Hematopoietic multipotent progenitor cell treated with erythropoietin and hydrocortisone succinate and interleukin-3 and kit ligand, for 4 days (in vitro differentiated cells): ENCODE results near the gene TMEM218.
A peak's percentile ranks its signal among the peaks of the same experiment; 100 is the strongest.
"Not testable (repeated sequence)": the region's sequence is repeated elsewhere in the genome, so short reads cannot be mapped to it uniquely, and the experiment has no call there.

Experiments used
- DNase-seq: peaks from one replicate; pipeline ENCODE4 v3.0.0-alpha.2; 2015

Gene TMEM218

DNA sequence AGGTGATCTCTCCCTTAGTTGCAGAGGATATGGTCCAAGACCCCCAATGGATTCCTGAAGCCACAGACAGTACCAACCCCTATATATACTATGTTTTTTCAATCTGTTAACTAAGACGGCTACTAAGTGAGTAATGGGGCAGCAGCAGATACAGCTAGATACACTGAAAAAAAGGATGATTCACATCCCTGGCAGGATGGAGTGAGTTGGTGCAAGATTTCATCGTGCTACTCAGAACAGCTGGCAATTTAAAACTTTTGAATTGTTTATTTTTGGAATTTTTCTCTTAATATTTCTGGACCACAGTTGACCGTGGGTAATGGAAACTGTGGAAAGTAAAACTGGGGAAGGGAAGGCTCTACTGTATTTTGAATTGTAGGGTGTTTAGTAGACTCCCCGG lies 17.0 kb upstream of the TMEM218 start:
- DNase-seq, result no peak

DNA sequence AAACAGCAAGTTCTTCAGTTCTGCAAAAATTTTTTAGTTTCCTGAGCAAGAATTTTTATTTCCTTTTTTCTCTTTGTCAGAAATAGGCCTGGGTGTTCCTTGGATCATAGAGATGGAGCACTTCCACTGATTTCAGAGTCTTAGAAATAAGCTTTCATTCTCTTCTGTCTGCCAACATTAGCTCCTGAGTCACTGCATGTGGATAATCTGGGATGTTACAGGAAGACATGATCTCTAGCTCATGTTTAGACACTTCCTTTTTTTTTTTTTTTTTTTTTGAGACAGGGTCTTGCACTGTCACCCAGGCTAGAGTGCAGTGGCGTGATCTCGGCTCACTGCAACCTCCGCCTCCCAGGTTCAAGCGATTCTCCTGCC lies 13.2 kb upstream of the TMEM218 start:
- no peak for DNase-seq

DNA sequence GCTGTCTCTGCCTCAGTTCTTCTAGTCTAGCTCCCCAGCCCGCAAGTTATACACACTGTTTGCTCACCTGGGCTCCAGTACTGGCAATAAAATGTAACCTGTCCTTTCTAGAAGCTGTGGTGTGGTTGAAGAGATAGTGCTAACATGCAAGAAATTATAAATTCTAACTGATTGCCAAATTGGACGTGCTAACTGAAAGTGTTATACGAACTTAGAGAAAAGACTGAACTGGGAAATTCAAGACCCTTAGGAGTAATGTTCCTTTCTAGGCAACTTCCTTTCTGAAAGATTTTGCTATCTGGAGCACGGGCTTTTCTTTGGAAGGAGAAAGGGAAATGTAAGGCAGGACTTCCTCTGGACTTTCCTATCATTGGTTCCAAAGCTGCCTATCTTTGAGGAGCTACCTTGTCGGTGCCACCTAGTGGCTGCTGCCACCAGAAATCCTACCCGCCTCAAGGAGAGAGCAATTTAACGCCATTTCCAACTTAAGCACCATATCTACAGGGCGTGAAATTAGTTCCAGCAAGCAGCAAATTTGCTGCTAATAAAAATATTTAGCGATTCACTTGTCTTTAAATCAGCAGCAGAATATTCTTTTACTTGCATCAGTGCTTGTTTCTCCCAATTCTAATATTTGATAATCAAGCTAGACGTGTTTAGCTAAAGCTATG lies 12.7 kb upstream of the TMEM218 start:
- DNase-seq, result peak; percentile 73

DNA sequence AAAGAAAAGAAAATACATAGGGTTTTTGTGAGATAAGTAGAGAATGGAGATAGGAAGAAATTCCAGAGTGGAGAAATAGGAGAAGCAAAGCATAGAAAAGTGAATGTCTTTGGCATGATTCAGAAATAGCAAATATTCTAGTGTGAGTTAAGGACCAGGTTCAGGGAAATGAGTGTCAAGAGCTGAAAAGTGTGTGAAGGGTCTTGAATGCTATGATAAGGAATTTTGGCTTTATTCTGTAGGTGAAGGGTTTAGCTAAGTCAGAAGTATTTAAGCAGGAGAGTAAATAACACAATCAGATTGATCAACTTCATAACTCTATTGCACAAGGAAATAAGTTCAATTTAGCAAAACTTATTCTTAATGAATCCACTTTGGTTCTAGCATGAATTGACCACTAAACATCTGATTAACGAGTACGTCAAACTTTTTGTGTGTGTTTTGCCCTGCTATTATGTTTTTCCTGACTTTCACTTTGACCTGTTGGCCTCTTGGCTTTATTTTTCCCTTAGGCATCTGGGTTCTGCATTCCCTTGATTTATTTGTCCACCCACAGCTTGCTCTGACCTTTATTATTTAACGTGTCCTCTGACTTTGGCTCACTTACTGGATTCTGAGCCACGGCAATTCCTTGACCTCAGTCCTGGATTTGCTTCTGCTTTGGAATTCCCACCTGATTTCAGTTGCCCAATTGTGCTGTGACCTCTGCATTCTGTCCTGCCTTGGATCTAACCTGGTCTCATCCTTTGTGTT lies 11.9 kb upstream of the TMEM218 start:
- DNase-seq, result no peak

DNA sequence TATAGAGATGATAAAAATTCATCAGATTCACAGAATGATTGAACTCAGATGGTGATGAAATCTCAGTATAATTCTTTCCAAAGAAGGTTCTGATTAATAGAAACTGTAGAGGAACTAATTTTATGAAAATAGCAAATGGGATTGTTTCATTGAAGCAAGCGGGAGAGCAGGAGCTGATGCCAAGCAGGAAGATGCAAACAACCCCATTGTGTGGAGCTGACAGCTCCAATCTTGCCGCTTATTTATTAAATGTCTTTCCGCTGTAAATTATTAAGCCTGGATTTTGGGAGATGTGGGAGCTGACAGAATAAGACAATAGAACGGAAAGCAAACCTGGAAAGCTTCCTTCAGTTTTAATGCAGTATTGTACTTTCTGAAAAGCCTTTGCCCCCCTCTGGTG lies 6.0 kb upstream of the TMEM218 start:
- DNase-seq, result no peak

DNA sequence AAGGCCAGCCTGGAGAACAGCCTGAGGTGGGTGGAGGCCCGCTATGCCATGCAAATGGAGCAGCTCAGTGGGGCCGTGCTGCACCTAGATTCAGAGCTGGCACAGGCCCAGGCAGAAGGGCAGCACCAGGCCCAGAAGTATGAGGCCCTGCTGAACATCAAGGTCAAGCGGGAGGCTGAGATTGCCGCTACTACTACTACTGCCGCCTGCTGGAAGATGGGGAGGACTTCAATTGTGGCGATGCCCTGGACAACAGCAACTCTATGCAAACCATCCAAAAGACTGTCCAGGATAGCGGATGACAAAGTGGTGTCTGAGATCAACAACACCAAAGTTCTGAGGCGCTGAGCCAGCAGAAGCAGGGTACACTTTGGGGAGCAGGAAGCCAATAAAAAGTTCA lies 3.1 kb upstream of the TMEM218 start:
- peak; percentile 39 for DNase-seq

DNA sequence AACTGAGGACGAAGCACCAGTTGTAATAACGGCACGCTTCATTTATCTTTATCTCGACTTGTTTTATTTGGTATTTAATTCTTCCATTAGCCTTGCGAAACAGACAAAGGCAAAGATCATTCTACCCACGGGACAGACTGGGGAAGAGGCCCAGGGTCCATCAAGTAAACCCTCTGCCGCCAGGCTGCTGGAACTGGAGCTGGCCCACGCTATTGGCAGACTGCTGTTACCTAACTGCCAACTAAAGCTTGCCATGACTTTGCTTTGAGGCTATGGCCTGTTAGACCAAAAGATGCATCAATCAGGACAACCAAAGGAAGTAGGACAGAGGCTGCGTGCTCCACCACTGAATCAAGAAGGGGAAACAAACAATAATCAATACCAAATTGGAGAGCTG lies 780 bp upstream of the TMEM218 start:
- no peak for DNase-seq

DNA sequence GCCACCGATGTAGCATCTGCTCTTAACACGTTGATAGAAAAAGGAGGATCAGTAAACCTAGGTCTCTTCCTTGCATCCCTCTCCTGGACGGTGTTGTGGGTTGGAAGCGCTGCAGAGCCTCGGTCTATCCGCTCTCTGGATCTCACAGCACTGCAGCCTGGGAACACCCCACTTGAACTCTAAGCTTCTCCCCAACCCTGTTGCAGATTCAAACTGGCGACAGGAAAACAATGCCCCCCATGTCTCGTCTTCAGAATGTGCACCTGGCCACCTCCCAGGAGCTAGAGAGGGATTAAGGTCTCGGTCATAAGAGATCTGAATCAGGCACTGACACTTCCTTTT lies 454 bp downstream of the TMEM218 start:
- peak; percentile 47 for DNase-seq

DNA sequence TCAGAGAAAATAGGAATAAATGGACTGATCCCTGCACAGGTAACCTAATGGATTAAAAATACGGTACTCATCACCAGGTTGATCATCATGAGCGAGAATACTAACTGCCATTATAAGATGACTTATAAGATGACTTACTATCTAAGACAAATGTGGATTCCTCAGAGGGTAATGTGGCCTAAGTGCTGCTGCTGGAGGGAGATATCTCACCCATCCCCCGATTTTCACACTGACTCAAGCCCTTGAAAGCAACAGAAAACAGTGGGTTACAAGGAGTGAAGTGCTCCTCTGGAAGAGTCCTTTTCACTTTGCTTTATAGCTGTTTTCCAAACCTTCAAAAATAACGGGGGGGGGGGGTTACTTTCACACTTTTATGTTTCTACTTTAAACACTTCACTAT lies 920 bp downstream of the TMEM218 start:
- DNase-seq, result peak; percentile 68

DNA sequence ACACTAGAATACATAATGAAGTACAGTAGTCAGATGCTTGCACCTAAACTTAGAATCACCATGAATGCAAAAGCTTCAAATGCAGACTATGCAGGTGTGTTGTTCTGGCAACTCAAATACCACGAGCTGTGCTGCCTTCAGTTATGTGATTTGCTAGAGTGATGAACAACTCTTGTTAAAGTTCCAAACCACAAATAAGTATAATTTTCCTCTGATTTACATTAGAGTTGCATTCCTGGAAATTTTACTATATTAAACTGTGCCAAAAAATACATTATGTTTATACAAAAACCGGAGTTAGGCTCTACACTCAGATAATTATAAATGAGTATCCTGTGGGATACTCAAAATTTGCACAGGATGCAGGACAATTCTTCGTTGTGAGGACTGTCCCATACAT lies 3.0 kb downstream of the TMEM218 start:
- DNase-seq, result no peak

DNA sequence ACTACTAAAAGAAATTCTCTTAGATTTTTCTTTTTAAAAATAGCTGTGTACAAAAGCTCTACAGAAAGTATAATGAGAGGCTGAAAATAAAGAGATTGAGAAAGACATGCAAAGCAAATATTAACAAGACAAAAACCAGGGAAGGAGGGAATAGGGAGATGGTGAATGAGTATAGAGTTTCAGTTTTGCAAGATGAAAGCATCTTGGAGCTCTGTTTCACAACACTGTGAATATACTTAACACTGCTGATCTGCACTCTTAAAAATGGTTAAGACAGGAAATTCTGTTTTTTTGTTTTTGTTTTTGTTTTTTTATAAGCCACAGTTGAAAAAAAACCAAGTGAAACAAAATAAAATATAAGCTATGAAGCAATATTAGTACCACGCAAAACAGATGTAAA lies 5.5 kb downstream of the TMEM218 start:
- DNase-seq, result no peak

DNA sequence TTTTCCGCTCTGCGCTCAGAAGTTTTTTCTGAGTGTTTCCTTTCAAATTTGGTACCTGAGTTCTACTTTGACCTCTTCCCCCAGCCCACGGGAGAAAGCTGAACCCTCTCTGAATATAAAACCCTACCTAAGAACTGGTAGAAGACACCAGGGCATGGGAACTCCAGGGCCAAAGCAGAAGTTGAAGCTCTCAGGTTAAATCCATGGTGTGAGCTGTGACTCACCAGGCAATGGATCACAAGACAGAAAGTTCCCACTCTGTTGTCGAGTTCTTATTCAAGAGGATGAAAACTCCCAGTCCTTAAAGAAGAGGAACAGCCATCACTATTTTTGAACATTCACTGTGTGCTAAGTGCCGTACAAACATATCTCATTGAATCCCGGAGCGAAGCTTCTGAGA lies 8.9 kb downstream of the TMEM218 start:
- DNase-seq, result no peak

DNA sequence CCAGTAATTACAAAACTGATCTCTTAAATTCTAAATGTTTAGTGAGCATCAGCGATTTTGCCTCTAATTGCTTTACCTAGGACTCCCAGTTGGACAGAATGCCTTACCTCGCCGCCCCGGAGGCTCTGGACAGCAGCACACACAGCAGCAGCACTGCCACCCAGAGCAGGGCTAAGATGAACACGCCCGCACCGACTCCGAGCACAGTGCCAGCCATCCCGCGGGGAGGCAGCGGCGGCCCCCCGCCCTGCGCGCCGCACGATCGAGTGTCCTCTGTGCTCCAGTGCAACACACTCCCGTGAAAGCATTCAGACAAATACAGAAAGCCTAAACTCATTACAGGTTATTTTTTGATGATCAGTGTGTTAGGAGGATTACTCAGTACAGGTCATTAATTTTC lies 9.4 kb downstream of the TMEM218 start:
- DNase-seq, result no peak

DNA sequence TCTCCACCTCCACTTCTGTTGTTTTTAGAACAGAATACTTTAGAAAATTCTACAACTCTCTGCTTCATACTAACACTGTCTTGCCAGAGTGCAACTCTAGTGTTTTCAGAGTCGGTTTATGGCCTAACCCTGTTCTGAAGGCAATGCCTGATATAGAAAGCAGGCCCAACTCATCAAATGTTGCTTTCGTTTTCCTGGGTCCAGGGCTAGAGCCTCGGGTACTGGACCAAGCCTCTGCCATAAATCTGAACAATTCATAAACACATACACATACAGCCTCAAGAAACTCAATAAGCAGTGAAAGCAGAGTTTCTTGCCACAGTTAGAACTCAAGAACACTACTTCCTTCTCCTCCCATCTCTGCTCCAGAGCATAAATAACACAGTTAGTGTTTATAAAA lies 9.8 kb downstream of the TMEM218 start:
- DNase-seq, result no peak

DNA sequence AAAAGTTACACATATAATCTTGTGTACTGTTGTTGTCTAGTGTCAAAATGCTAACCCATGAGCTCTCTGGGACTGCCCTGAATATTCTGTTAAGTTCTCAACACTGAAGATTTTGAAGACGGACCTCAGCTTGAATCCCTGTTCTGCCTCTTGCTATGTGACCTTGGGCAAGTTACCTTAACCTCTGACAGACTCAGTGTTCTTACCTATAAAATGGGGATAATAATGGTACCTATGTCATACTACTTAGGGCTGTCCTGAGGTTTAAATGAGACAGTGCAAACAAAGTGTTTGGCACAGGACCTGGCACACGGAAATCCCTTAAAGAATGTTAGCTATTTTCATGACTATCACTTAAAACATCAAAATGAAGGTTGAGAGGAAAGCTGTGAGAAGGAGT lies 11.3 kb downstream of the TMEM218 start:
- DNase-seq, result no peak

DNA sequence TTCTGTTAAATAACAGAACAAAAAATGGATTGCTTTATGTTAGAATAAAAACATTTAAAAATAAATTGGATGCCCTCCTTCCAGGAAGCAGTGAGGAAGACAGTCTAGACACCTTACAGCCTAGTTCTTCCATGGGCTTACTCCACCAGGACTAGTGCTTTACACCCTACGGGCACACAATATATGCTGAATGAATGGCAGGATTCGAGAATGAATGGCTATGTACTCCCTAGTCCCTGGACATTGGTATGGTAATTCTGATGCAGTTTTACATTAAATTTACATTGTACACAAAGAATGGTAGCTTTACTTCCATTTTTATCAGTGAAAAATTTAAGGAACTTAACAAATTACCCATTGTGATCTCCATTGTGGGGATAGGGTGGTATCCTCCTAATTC lies 16.7 kb downstream of the TMEM218 start:
- DNase-seq, result no peak

DNA sequence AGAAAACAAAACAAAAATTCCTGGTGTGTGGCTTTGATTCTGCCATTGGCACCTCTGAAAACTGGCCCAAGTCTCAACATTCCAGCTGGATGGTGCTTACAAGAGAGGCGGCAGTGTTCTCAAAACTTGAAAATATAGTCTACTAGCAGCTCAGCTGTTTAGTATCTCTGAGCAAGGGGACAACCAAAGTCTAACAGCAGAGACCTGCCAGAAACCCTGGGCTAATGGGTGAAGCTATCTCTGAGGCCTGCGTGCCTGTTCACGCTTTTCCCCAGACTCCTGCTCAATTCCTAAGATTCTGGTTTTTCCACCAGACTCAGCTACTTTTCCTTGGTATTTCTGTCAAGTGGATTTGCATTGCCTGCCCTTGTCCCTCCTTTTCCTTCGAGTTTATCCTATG lies 17.9 kb downstream of the TMEM218 start:
- no peak for DNase-seq

DNA sequence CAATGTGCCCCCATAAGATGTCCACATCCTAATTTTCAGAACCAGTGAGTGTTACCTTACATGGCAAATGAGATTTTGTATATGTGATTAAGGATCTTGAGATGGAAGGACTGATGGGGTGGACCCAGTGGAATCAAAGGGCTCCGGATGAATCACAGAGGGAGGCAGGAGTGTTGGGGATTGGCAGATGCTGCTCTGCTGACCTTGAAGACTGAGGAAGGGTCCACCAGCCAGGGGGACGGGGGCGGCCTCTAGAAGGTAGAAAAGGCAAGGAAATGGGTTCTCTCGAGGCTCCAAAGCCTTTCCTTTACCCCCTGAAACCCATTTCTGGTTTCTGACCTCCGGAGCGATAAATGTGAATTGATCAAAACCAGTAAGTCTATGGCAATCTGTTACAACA lies 18.8 kb downstream of the TMEM218 start:
- no peak for DNase-seq

DNA sequence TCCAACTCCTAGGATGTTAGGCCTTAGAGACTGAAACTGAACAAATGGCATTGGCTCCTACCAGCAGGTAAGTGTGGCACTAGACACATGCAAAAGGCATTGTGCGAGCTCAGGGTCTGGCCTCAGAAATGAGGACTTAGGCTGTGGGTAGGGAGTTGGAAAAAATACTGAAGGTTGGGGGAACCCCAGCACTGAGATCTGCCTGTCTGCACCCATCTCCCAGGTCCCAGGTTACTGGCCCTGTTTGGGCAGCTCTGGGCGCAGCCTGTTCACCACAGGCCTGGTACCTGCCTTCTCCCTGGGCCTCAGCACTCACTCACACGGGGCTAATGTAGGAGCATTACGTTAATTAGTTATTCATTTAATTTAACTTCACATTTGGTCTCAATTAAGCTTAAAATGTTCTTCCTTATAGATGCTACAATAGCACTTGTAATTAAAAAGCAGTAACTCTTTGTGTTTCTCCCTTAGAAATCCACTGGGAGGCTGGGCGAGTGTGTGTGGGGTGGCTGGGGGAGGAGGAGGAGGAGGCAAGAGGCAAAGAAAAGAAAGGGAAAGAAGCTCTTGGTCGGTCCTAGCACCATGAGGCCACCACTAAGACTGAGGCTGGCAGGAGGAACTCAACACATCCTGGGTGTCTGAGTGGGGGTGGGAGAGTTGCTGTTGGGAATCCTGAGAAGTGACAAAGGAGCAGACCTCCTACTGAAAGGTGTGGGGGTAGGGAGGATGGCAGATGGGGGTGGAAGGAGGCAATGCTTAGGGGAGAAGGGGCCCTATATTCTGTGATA lies 19.4 kb downstream of the TMEM218 start:
- no peak for DNase-seq

DNA sequence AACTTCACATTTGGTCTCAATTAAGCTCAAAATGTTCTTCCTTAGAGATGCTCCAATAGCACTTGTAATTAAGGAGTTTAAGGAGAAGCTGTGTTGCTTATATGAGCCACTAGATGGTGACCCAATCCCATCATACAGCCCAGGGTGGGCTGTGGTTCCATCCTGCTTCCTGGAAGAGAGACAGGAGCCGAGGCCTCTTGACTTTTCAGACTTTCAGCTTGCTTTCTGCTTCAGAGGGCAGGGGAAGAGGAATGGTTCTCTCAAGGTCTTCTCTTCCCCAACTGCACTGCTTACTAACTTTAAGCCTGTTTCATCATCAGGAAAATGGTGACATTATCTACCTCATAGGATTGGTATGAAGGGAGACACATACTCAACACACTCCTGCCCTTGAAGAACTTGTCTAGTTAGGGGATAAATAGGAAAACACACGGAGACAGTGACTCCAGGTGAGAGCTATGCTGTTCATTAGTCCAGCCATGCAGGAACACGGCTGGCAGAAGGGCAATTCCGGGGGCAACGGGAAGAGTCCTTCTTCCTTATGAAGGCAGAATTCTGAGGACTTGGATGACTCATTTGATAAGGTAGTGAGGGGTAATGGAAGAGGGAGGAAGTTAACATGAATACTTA lies 20.1 kb downstream of the TMEM218 start:
- peak; percentile 75 for DNase-seq

DNA sequence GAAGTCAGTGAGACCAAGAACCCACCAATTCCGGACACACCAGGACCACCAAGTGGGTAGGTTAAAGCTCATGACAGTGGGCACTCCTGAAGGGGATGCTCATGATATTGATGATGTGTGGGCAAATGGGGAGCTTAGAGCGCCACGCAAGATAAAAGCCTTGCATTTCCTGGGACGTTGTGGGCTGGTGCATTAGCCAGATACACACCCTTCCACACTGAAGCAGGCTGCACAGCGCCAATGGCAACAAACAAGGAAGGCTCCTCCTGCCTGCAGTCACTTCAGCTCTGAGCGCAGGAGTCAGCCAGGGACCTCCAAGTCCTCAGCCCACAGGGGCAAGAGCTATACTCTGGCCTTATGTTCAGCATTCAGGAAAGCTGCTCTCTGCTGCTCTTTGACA lies 20.6 kb downstream of the TMEM218 start:
- DNase-seq, result no peak

DNA sequence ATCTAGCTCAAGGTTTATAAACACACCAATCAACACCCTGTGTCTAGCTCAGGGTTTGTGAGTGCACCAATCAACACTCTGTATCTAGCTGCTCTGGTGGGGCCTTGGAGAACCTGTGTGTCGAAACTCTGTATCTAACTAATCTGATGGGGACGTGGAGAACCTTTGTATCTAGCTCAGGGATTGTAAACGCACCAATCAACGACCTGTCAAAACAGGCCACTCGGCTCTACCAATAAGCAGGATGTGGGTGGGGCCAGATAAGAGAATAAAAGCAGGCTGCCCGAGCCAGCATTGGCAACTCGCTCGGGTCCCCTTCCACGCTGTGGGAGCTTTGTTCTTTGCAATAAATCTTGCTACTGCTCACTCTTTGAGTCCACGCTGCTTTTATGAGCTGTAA lies 21.3 kb downstream of the TMEM218 start:
- not testable (repeated sequence) for DNase-seq

DNA sequence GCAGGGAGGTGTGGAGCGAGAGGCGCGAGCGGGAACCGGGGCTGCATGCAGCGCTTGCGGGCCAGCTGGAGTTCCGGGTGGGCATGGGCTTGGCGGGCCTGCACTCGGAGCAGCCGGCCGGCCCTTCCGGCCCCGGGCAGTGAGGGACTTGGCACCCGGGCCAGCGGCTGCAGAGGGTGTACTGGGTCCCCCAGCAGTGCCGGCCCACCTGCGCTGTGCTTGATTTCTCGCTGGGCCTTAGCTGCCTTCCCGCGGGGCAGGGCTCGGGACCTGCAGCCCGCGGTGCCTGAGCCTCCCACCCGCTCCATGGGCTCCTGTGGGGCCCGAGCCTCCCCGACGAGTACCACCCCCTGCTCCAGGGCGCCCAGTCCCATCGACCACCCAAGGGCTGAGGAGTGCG lies 21.9 kb downstream of the TMEM218 start:
- DNase-seq, result not testable (repeated sequence)
